Adrenal gland (tissue), 5 donors: ENCODE results near the gene DYSF.

Experiments used
- POLR2A ChIP-seq, 2 donors: fragments of 450-650 bp; IDR thresholded peaks; one replicate each; pipeline ENCODE4 v1.6.1; 2017; ENCODE audit warnings: antibody characterized with exemption in 2 of 2, mild to moderate bottlenecking in 2 of 2, moderate library complexity in 1 of 2
- TF ChIP-seq, protein P1 (sequence below), 6 experiments: fragments of 450-650 bp in 4 of 6; fragments of 200-600 bp in 2 of 6; sonication (generic) in 1 of 6; IDR thresholded peaks; 1 replicate in 5 of 6; 2 replicates in 1 of 6; pipeline versions ENCODE4 v1.5.1 to v1.8.0; 2016 to 2021; ENCODE audit warnings: antibody characterized with exemption in 6 of 6, mild to moderate bottlenecking in 2 of 6, moderate library complexity in 1 of 6
- donor health status: DM: no; HTN: no; CAD: no.

DNA sequence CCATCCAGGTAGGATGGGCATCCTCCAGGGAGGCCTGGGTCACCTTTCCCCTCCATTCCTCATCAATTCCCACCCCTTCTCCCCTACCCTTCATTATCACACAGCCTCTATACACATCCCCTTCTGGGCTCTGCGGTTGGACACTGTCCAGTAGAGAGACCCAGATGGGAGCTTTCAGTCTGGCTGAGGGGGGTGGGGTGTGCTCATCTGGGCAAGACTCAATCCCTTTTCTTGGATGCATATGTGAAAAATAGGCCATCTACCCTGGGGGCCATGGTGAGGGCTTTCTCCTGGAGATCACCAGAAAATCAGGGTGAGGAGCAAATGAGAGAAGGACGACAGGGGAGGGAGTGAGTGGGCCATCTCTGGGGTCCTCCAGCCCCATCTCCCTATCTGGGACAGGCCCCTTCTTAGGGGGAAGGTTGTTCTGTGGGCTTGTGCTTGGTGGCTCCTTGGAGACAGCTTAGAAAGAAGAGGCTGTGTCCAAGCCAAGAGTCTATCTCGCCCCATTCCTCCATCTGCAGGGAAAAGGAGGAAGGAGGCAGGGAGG, 160.1 kb downstream of the DYSF start:
- TF ChIP-seq, protein P1, sequence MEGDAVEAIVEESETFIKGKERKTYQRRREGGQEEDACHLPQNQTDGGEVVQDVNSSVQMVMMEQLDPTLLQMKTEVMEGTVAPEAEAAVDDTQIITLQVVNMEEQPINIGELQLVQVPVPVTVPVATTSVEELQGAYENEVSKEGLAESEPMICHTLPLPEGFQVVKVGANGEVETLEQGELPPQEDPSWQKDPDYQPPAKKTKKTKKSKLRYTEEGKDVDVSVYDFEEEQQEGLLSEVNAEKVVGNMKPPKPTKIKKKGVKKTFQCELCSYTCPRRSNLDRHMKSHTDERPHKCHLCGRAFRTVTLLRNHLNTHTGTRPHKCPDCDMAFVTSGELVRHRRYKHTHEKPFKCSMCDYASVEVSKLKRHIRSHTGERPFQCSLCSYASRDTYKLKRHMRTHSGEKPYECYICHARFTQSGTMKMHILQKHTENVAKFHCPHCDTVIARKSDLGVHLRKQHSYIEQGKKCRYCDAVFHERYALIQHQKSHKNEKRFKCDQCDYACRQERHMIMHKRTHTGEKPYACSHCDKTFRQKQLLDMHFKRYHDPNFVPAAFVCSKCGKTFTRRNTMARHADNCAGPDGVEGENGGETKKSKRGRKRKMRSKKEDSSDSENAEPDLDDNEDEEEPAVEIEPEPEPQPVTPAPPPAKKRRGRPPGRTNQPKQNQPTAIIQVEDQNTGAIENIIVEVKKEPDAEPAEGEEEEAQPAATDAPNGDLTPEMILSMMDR (IDR thresholded peaks at IDR 0.05) = no peak
- TF ChIP-seq POLR2A (IDR thresholded peaks at IDR 0.05) = no peak
